ENCODE results near the gene NPC1. TPM values are rescaled to one million over a fixed set of nuclear protein-coding genes. Genes with fewer than 3 reads are reported as not detected.

The NPC1 gene
- total RNA-seq, 1 donor from 2014 or later = 143 TPM

DNA sequence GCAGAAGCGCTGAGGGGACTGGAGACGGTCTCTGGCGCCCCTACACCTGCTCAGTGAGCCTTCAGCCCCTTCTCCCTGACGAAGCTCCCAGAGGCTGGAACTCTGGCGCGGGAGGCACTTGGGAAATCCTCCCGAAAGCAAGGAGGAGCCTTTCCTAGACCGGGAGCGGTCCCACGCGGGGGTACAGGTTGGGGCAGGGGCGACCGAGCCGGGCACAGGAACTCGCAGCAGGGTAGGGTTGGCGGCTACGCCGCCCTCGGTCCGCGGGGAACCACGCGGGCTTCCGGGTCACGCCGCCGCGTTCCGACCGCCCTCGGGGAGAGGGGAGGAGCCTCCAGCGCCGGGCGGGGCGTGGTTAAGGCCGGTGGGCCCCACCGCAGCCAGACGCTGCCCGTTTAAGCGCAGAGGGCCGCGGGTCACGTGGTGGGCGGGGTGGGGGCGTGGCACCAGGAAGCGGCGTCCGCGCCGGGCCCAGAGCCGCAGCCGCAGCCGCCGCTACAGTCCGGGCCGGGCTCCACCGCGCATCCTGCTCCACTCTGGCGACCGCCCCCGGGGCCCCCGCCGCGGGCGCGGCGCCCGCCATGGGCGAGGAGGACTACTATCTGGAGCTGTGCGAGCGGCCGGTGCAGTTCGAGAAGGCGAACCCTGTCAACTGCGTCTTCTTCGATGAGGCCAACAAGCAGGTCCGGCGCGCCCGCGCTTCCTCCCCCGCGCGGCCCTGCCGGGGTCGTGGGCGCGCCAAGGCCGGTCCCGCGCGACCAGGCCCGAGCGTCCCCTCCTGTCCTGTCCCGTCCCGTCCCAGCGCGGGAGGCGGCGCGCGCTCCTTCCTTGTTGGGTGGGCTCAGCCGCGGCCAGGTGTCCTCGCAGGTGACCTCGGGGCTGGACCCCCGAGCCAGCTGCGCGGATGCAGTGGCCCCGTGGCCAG lies 83.0 kb downstream of the NPC1 start, which contains the start of gene RMC1:
Gene RMC1, plus strand, starts transcription at position 474 of the 925 bp plus-strand sequence. Its CDS starts 108 bp downstream, at position 582.
- no peaks in the 10 kb centered on the region for H3K27me3 ChIP-seq
- peak; percentile 99 for DNase-seq
- intact Hi-C loops (cut with DNase I) = no loop called here
- TF ChIP-seq, protein P1, sequence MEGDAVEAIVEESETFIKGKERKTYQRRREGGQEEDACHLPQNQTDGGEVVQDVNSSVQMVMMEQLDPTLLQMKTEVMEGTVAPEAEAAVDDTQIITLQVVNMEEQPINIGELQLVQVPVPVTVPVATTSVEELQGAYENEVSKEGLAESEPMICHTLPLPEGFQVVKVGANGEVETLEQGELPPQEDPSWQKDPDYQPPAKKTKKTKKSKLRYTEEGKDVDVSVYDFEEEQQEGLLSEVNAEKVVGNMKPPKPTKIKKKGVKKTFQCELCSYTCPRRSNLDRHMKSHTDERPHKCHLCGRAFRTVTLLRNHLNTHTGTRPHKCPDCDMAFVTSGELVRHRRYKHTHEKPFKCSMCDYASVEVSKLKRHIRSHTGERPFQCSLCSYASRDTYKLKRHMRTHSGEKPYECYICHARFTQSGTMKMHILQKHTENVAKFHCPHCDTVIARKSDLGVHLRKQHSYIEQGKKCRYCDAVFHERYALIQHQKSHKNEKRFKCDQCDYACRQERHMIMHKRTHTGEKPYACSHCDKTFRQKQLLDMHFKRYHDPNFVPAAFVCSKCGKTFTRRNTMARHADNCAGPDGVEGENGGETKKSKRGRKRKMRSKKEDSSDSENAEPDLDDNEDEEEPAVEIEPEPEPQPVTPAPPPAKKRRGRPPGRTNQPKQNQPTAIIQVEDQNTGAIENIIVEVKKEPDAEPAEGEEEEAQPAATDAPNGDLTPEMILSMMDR (IDR thresholded peaks at IDR 0.05) = no peak
- H3K4me1 ChIP-seq = peaks cover 25% of the 10 kb centered on the region
- peak within 1 kb of the TSS; percentile 95 for H3K27ac ChIP-seq
- H3K36me3 ChIP-seq = peaks cover 13% of the 10 kb centered on the region
- no peaks in the 10 kb centered on the region for H3K9me3 ChIP-seq
- H3K4me3 ChIP-seq = peak within 1 kb of the TSS; percentile 79
- peak; percentile 97 for ATAC-seq

DNA sequence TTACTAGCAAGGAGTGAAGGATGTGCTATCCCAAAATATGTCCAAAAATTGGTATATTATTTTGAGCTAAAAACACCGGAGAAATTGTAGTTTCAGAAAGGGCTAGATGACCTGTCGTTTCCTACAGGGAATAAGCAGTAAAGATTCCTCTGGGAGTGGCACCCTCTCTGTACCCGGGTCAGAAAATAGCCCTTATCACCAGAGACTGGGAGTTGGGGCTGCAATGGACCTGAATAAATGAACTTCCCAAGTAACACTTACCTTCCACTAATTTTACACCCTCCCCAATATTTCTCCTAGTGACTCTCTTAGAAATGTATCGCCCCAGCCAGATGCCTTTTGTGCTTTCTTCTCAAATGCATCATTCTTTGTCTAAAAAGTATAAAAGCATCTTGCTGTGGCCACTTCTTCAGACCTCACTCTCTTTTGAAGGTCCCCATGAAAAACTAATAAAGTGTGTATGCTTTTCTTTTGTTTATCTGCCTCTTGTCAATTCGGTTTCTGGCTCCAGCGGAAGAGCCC lies 83.7 kb downstream of the NPC1 start:
- H3K4me3 ChIP-seq = peak overlapping the region; percentile 79
- intact Hi-C loops (cut with DNase I) = no loop called here
- ATAC-seq (no peak), DNase-seq (no peak)
- H3K9me3 ChIP-seq = no peaks in the 10 kb centered on the region
- no peaks in the 10 kb centered on the region for H3K27me3 ChIP-seq
- H3K36me3 ChIP-seq = peaks cover 6% of the 10 kb centered on the region
- TF ChIP-seq, protein P1 (IDR thresholded peaks at IDR 0.05) = no peak
- H3K27ac ChIP-seq = peak overlapping the region; percentile 95
- peaks cover 25% of the 10 kb centered on the region for H3K4me1 ChIP-seq

GRCh38 chr18:23501626-23502025 lies 84.7 kb downstream of the NPC1 start:
- no peak overlapping the region for H3K4me3 ChIP-seq
- intact Hi-C loops (cut with DNase I) = no loop called here
- H3K4me1 ChIP-seq = peaks cover 25% of the 10 kb centered on the region
- no peak for ATAC-seq
- no peaks in the 10 kb centered on the region for H3K27me3 ChIP-seq
- TF ChIP-seq, protein P1 (IDR thresholded peaks at IDR 0.05) = no peak
- DNase-seq = no peak
- no peaks in the 10 kb centered on the region for H3K36me3 ChIP-seq
- no peaks in the 10 kb centered on the region for H3K9me3 ChIP-seq
- H3K27ac ChIP-seq = no peak overlapping the region

- Histone ChIP-seq H3K36me3 (no peaks in the 10 kb centered on the region), H3K27me3 (no peaks in the 10 kb centered on the region), H3K27ac (no peak overlapping the region), H3K9me3 (no peaks in the 10 kb centered on the region), H3K4me3 (no peak overlapping the region), H3K4me1 (peaks cover 5% of the 10 kb centered on the region)
- TF ChIP-seq, protein P1 (IDR thresholded peaks at IDR 0.05) = no peak
- no peak for DNase-seq
- no peak for ATAC-seq
- intact Hi-C loops (cut with DNase I) = no loop called here
These were observed 87.0 kb downstream of the NPC1 start for GRCh38 chr18:23499291-23499781.

GRCh38 chr18:23498877-23499276 lies 87.4 kb downstream of the NPC1 start:
- Histone ChIP-seq H3K27me3 (no peaks in the 10 kb centered on the region), H3K27ac (no peak overlapping the region), H3K4me1 (peaks cover 4% of the 10 kb centered on the region), H3K9me3 (no peaks in the 10 kb centered on the region), H3K4me3 (no peak overlapping the region), H3K36me3 (no peaks in the 10 kb centered on the region)
- DNase-seq = peak; percentile 76
- TF ChIP-seq, protein P1 (IDR thresholded peaks at IDR 0.05) = peak; percentile 86
- intact Hi-C loops (cut with DNase I) = no loop called here
- ATAC-seq = peak; percentile 59

All from upper lobe of right lung (tissue), 1 donor.